Measurements from ENCODE around the gene DRD2. TPM values are rescaled to one million over a fixed set of nuclear protein-coding genes. Genes with fewer than 3 reads are reported as not detected.

DRD2 gene
- total RNA-seq, 2 donors from 2014 or later = 0.26 TPM; not detected in 1

- intact Hi-C loops (cut with DNase I) = no loop called here
- Histone ChIP-seq H3K27ac (no peak overlapping the region), H3K9me3 (no peaks in the 10 kb centered on the region), H3K27me3 (no peaks in the 10 kb centered on the region), H3K36me3 (replicated peaks in 1 of 2; ENCODE audit: insufficient read depth in 1 of 2, low read depth in 2 of 2) (no peaks in the 10 kb centered on the region), H3K4me3 (no peak overlapping the region), H3K4me1 (no peaks in the 10 kb centered on the region)
- ATAC-seq (no peak), DNase-seq (no peak)
- TF ChIP-seq POLR2A (IDR thresholded peaks at IDR 0.05) = no peak
- TF ChIP-seq CTCF (IDR thresholded peaks at IDR 0.05) = no peak
- WGBS, 2 donors = 65 to 82% methylated on average over 3 of the region's 3 CpGs
These were observed 65.7 kb downstream of the DRD2 start for GRCh38 chr11:113409526-113409925.

GRCh38 chr11:113408887-113409286, 66.3 kb downstream of the DRD2 start:
- no peaks in the 10 kb centered on the region for H3K9me3 ChIP-seq

GRCh38 chr11:113408206-113408605, 67.0 kb downstream of the DRD2 start:
- DNase-seq (no peak), ATAC-seq (no peak)
- Histone ChIP-seq H3K27ac (no peak overlapping the region), H3K9me3 (no peaks in the 10 kb centered on the region), H3K4me1 (no peaks in the 10 kb centered on the region), H3K4me3 (no peak overlapping the region), H3K36me3 (replicated peaks in 1 of 2; ENCODE audit: insufficient read depth in 1 of 2, low read depth in 2 of 2) (no peaks in the 10 kb centered on the region), H3K27me3 (no peaks in the 10 kb centered on the region)
- no peak for TF ChIP-seq CTCF (IDR thresholded peaks at IDR 0.05)
- no peak for TF ChIP-seq POLR2A (IDR thresholded peaks at IDR 0.05)
- intact Hi-C loops (cut with DNase I) = no loop called here
- 42 to 43% methylated on average over 9 of the region's 9 CpGs for WGBS, 2 donors

More at GRCh38 chr11:113408887-113409286, 66.3 kb downstream of the DRD2 start:
- Histone ChIP-seq H3K4me3 (no peak overlapping the region), H3K27ac (no peak overlapping the region), H3K27me3 (no peaks in the 10 kb centered on the region), H3K4me1 (no peaks in the 10 kb centered on the region), H3K36me3 (replicated peaks in 1 of 2; ENCODE audit: insufficient read depth in 1 of 2, low read depth in 2 of 2) (no peaks in the 10 kb centered on the region)
- intact Hi-C loops (cut with DNase I) = no loop called here
- DNase-seq = no peak
- TF ChIP-seq POLR2A (IDR thresholded peaks at IDR 0.05) (no peak), CTCF (IDR thresholded peaks at IDR 0.05) (no peak)
- WGBS, 2 donors = 71 to 88% methylated on average over 9 of the region's 9 CpGs
- ATAC-seq = no peak

GRCh38 chr11:113407163-113407562, 68.0 kb downstream of the DRD2 start:
- WGBS, 2 donors = 54 to 85% methylated on average over 2 to 3 of the region's 3 CpGs
- Histone ChIP-seq H3K4me1 (no peaks in the 10 kb centered on the region), H3K36me3 (replicated peaks in 1 of 2; ENCODE audit: insufficient read depth in 1 of 2, low read depth in 2 of 2) (no peaks in the 10 kb centered on the region), H3K9me3 (no peaks in the 10 kb centered on the region), H3K27me3 (no peaks in the 10 kb centered on the region), H3K4me3 (no peak overlapping the region), H3K27ac (no peak overlapping the region)
- intact Hi-C loops (cut with DNase I) = no loop called here
- no peak for DNase-seq
- no peak for TF ChIP-seq POLR2A (IDR thresholded peaks at IDR 0.05)
- no peak for TF ChIP-seq CTCF (IDR thresholded peaks at IDR 0.05)
- no peak for ATAC-seq

DNA sequence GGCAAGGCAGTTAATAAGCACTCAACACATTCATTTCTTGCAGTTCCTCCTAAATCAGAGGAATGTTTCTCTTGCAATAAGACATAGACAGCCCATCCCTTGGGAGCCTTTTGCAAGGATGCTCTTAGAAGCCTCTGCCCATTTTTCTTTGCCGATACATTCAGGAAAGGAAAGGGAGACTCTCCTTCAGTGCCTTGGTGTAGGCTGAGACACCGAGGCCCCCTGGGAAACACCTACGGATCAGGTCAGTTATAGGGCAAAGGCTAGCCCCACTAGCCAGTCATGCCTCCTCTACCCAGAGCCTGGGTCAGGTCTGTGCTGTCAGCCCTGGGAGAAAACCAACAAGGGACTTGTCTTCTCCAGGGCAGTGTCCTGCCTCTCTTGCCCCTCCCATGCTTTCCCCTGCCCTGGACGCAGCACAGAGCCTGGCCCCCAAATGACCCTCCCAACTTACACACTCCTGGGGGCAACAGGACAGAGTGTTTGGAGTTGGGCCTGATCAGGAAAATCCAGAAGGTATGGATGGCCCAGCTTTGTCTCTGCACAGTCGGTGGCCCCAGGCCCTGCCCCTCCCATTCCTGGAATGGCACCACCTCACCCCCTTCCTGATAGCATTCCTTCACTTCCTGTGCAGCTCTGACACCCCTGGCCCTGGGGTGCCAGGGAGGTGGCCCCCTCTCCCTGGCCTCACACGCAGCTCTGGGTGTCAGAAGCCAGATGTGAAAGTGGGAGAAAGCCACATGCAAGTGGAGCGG, 69.3 kb downstream of the DRD2 start:
- no peak for DNase-seq
- intact Hi-C loops (cut with DNase I) = no loop called here
- ATAC-seq = no peak
- no peak overlapping the region for H3K27ac ChIP-seq
- H3K27me3 ChIP-seq = no peaks in the 10 kb centered on the region
- no peak overlapping the region for H3K4me3 ChIP-seq
- TF ChIP-seq POLR2A (IDR thresholded peaks at IDR 0.05) (no peak), CTCF (IDR thresholded peaks at IDR 0.05) (no peak)
- WGBS, 2 donors = 59 to 65% methylated on average over 7 of the region's 7 CpGs
- H3K9me3 ChIP-seq = no peaks in the 10 kb centered on the region
- H3K36me3 ChIP-seq (replicated peaks in 1 of 2; ENCODE audit: insufficient read depth in 1 of 2, low read depth in 2 of 2) = no peaks in the 10 kb centered on the region
- no peaks in the 10 kb centered on the region for H3K4me1 ChIP-seq

Data from body of pancreas (tissue), 4 donors.